Measurements from ENCODE around the gene RUNX1.

RUNX1 gene

GRCh38 chr21:34762786-34763185 lies 286.3 kb downstream of the RUNX1 start:
- peaks cover 5% of the 10 kb centered on the region for H3K9me3 Mint-ChIP-seq
- no peak for TF ChIP-seq CTCF (IDR thresholded peaks at IDR 0.05; ENCODE audit: unreplicated experiment in 3 of 3)
- peaks cover 3% of the 10 kb centered on the region for H3K27me3 Mint-ChIP-seq (ENCODE audit: low read depth)
- H3K36me3 Mint-ChIP-seq (ENCODE audit: low read depth): no peaks in the 10 kb centered on the region
- no peaks in the 10 kb centered on the region for H3K4me1 Mint-ChIP-seq
- no peak overlapping the region for H3K4me3 Mint-ChIP-seq
- no peak overlapping the region for H3K27ac Mint-ChIP-seq

GRCh38 chr21:34761758-34762330 lies 287.3 kb downstream of the RUNX1 start:
- TF ChIP-seq CTCF (IDR thresholded peaks at IDR 0.05; ENCODE audit: unreplicated experiment in 3 of 3): no peak
- H3K36me3 Mint-ChIP-seq (ENCODE audit: low read depth): no peaks in the 10 kb centered on the region
- H3K4me1 Mint-ChIP-seq: no peaks in the 10 kb centered on the region
- peaks cover 5% of the 10 kb centered on the region for H3K9me3 Mint-ChIP-seq
- H3K27ac Mint-ChIP-seq: no peak overlapping the region
- H3K27me3 Mint-ChIP-seq (ENCODE audit: low read depth): peaks cover 3% of the 10 kb centered on the region
- H3K4me3 Mint-ChIP-seq: no peak overlapping the region

- H3K4me3 Mint-ChIP-seq: no peak overlapping the region
- H3K27me3 Mint-ChIP-seq (ENCODE audit: low read depth): peaks cover 28% of the 10 kb centered on the region
- H3K4me1 Mint-ChIP-seq: no peaks in the 10 kb centered on the region
- no peaks in the 10 kb centered on the region for H3K36me3 Mint-ChIP-seq (ENCODE audit: low read depth)
- H3K27ac Mint-ChIP-seq: no peak overlapping the region
- TF ChIP-seq CTCF (IDR thresholded peaks at IDR 0.05; ENCODE audit: unreplicated experiment in 3 of 3): no peak
- H3K9me3 Mint-ChIP-seq: no peaks in the 10 kb centered on the region
These were observed 294.1 kb downstream of the RUNX1 start for GRCh38 chr21:34754690-34755647.

- Mint-ChIP-seq H3K4me1 (peaks cover 6% of the 10 kb centered on the region), H3K27ac (no peak overlapping the region), H3K9me3 (no peaks in the 10 kb centered on the region), H3K27me3 (ENCODE audit: low read depth) (peaks cover 25% of the 10 kb centered on the region), H3K4me3 (no peak overlapping the region), H3K36me3 (ENCODE audit: low read depth) (no peaks in the 10 kb centered on the region)
- TF ChIP-seq CTCF (IDR thresholded peaks at IDR 0.05; ENCODE audit: unreplicated experiment in 3 of 3): no peak
These were observed 300.2 kb downstream of the RUNX1 start for GRCh38 chr21:34748862-34749261.

GRCh38 chr21:34745557-34746255 lies 303.4 kb downstream of the RUNX1 start:
- peaks cover 6% of the 10 kb centered on the region for H3K4me1 Mint-ChIP-seq
- peak overlapping the region in 2 of 3 experiments; percentile 18 to 41 for H3K27ac Mint-ChIP-seq
- no peaks in the 10 kb centered on the region for H3K9me3 Mint-ChIP-seq
- no peaks in the 10 kb centered on the region for H3K36me3 Mint-ChIP-seq (ENCODE audit: low read depth)
- H3K4me3 Mint-ChIP-seq: no peak overlapping the region
- peaks cover 29% of the 10 kb centered on the region for H3K27me3 Mint-ChIP-seq (ENCODE audit: low read depth)
- peak; percentile 91 to 93 (median 92) for TF ChIP-seq CTCF (IDR thresholded peaks at IDR 0.05; ENCODE audit: unreplicated experiment in 3 of 3)
